Activated CD4-positive, alpha-beta T cell treated with anti-CD3 and anti-CD28 coated beads, Interleukin-2, amount 10 ng/mL, durations not matched to agents 7 days and 5 days (primary cell): ENCODE measurements around the gene FER1L5. TPM values are rescaled to one million over a fixed set of nuclear protein-coding genes. Genes with fewer than 3 reads are reported as not detected.

Experiments used
- CTCF ChIA-PET: fragments of 350-600 bp; sonication (Branson Sonifier 250); formaldehyde crosslinking; loops from one replicate; lab custom pipeline; 2021; ENCODE audit warnings: antibody characterized with exemption; lab: Charles Lee
- POLR2A ChIA-PET: fragments of 350-600 bp; sonication (Branson Sonifier 250); formaldehyde crosslinking; loops from one replicate; lab custom pipeline; 2021; ENCODE audit warnings: antibody characterized with exemption; lab: Charles Lee
- DNase-seq: peaks from one replicate; pipeline ENCODE4 v3.0.0-alpha.2; 2020
- H3K27ac Mint-ChIP-seq: one replicate; pipeline ENCODE4 v1.8.0; 2021; ENCODE audit warnings: mild to moderate bottlenecking, moderate library complexity, mixed read lengths
- H3K27me3 Mint-ChIP-seq: one replicate; pipeline ENCODE4 v1.8.0; 2021; ENCODE audit warnings: mixed read lengths
- H3K36me3 Mint-ChIP-seq: one replicate; pipeline ENCODE4 v1.8.0; 2021; ENCODE audit warnings: low read depth, mixed read lengths
- H3K4me1 Mint-ChIP-seq: one replicate; pipeline ENCODE4 v1.8.0; 2021; ENCODE audit warnings: mixed read lengths
- H3K4me3 Mint-ChIP-seq: one replicate; pipeline ENCODE4 v1.8.0; 2021; ENCODE audit warnings: mild to moderate bottlenecking, moderate library complexity, mixed read lengths
- H3K9me3 Mint-ChIP-seq: one replicate; pipeline ENCODE4 v1.8.0; 2021; ENCODE audit warnings: mixed read lengths
- total RNA-seq, 2 experiments: library from RNA; stranded (reverse); gene quantifications; one replicate each; pipeline ENCODE4 v1.2.3, GENCODE V29; 2021

FER1L5 gene
- total RNA-seq, 2 experiments from 2014 or later, result not detected

DNA sequence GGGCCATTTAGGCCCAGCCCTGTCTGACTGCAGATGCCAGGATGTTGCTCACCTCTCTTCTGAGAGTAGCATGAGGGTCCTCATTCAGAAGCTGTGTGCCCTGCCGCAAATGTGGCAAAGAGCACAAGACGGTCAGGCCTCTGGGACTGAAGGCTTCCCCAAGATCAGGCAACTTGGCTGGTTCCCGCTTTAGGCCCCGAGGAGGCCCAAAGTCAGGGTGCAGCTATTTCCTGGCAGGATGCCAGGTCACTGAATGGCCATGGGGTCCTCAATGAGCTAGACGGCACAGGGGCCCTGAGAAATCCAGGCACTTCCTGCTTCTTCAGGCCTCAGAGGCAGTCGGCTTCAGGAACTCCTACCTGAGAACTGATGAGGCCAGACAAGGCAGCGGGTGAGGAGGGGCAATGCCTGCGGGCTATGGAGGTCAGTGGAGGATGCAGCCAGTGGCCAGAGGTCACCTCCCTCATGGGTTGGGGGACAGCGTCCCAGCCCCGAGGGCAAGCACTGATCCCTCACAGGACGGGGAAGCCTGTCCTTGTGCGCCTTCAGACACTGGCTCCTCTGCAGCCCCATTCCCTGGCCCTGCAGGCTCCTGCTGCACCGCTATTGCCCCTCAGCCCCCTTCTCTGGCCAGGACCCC is 52.4 kb downstream of the FER1L5 start:
- H3K27me3 Mint-ChIP-seq, result no peaks in the 10 kb centered on the region

DNA sequence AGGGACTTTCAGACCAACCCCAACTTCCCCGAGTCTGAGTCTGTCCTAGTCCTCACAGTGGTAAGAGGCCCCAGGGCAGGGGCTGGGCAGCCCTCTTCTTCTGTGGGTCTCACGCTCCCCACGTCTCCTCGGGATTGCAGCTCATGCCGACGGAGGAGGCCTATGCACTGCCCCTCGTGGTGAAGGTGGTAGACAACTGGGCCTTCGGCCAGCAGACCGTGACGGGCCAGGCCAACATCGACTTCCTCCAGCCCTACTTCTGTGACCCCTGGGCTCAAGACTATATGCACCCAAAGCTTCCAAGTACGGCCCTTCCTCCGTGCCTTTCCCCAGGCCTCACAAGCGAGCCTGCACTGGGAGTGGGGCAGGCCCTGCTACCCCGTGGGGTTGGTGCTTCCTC is 53.0 kb downstream of the FER1L5 start:
- DNase-seq, result no peak
- no peaks in the 10 kb centered on the region for H3K4me1 Mint-ChIP-seq
- H3K27ac Mint-ChIP-seq, result no peak overlapping the region
- no peak overlapping the region for H3K4me3 Mint-ChIP-seq
- no peaks in the 10 kb centered on the region for H3K9me3 Mint-ChIP-seq
- no peaks in the 10 kb centered on the region for H3K27me3 Mint-ChIP-seq
- ChIA-PET POLR2A (no interaction called here), CTCF (no interaction called here)
- no peaks in the 10 kb centered on the region for H3K36me3 Mint-ChIP-seq

More for the DNA sequence above, 52.4 kb downstream of the FER1L5 start:
- no peaks in the 10 kb centered on the region for H3K36me3 Mint-ChIP-seq
- CTCF ChIA-PET, result no interaction called here
- DNase-seq, result no peak
- no peak overlapping the region for H3K4me3 Mint-ChIP-seq
- no peak overlapping the region for H3K27ac Mint-ChIP-seq
- H3K4me1 Mint-ChIP-seq, result no peaks in the 10 kb centered on the region
- POLR2A ChIA-PET, result no interaction called here
- H3K9me3 Mint-ChIP-seq, result no peaks in the 10 kb centered on the region

DNA sequence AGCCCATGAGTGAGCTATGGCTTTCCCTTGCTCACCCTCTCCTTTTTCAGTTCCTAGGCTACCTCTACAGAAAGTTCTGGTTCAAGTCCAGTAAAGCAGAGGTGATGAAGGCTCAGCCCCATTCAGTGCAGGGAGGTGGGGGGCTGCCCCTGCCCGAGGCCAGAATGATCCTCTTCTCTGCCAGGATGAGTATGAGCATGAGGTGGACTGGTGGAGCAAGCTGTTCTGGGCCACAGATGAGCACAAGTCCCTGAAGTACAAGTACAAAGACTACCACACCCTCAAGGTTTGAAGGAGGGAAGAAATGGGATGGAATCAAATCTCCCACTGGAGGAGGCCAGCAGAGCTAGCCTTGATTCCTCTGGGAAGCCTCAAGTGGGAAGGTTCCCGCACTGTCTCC is 54.9 kb downstream of the FER1L5 start:
- ChIA-PET CTCF (interaction anchor here (1.1 to 1.2 kb wide), 2 partner anchors 17 to 63 kb away, joined by 3 read pairs; partner anchors contain the start of gene CNNM4), POLR2A (no interaction called here)
- Mint-ChIP-seq H3K36me3 (no peaks in the 10 kb centered on the region), H3K9me3 (no peaks in the 10 kb centered on the region), H3K27me3 (no peaks in the 10 kb centered on the region), H3K4me3 (no peak overlapping the region), H3K27ac (no peak overlapping the region), H3K4me1 (no peaks in the 10 kb centered on the region)
- no peak for DNase-seq

DNA sequence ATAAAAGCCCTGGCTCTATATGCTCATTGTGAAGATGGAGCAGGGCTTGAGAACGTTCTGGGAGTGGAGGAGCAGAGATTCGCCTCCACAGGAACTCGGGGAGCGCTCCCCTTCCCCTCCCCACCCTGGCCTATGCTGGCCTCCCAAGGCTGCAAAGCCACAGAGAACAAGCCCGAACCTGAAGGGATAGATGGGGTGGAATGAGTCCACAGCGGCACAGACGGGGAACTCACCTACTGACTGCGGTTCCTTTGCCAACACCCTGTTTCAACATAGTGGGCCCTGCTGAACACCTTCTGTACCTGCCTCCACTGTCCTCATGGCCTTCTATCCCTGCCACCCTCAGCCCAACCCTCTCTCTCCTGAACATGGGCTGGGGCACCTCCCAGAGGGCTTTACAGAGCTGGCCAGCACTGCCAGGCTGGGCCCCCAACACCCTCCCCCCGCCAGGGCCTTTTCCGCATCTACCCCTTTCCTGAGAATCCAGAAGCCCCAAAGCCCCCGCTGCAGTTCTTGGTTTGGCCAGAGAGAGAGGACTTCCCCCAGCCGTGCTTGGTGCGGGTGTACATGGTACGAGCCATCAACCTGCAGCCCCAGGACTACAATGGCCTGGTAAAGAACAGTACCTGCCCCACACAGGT is 55.8 kb downstream of the FER1L5 start:
- Mint-ChIP-seq H3K9me3 (no peaks in the 10 kb centered on the region), H3K4me3 (no peak overlapping the region), H3K27ac (no peak overlapping the region), H3K27me3 (no peaks in the 10 kb centered on the region), H3K4me1 (no peaks in the 10 kb centered on the region), H3K36me3 (no peaks in the 10 kb centered on the region)
- POLR2A ChIA-PET, result no interaction called here
- DNase-seq, result no peak
- CTCF ChIA-PET, result no interaction called here

DNA sequence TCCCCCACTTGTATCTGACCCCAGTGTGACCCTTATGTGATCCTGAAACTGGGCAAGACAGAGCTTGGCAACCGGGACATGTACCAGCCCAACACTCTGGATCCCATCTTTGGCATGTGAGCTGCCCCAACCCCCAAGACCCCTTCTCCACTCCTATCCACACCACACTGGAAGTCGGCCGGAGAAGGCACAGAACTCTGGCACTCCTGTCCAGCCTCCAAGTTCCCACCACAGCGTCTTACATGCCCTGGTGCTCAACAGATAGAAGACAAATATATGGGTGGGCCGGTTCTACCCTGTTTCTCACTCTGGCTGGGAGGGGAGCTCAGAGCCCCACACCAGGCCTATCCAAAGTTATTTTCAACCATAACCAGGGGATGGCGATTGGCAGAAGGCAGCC is 56.5 kb downstream of the FER1L5 start:
- CTCF ChIA-PET, result interaction anchor here (1.0 kb wide), 2 partner anchors 8 to 9 kb away, joined by 3 read pairs; no protein-coding TSS in a partner anchor
- Mint-ChIP-seq H3K4me3 (no peak overlapping the region), H3K27me3 (no peaks in the 10 kb centered on the region), H3K9me3 (no peaks in the 10 kb centered on the region), H3K36me3 (no peaks in the 10 kb centered on the region), H3K4me1 (no peaks in the 10 kb centered on the region), H3K27ac (no peak overlapping the region)
- POLR2A ChIA-PET, result no interaction called here
- DNase-seq, result no peak

DNA sequence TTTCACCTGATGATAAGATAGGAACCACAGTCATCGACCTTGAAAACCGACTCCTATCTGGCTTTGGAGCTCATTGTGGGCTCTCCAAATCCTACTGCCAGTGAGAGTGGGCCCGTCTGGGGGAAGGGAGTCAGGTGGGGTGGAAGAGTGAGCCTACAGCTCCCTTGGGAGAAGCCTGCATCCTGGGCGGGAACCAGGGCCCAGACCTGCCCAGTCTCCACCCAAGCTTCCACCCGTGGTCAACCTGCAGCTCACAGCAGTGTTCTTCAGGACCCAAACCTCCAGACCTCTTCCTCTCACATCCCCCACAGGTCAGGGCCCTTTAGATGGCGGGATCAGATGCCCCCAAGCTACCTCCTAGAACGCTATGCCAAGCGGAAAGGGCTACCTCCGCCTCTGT is 57.1 kb downstream of the FER1L5 start:
- no peak overlapping the region for H3K27ac Mint-ChIP-seq

DNA sequence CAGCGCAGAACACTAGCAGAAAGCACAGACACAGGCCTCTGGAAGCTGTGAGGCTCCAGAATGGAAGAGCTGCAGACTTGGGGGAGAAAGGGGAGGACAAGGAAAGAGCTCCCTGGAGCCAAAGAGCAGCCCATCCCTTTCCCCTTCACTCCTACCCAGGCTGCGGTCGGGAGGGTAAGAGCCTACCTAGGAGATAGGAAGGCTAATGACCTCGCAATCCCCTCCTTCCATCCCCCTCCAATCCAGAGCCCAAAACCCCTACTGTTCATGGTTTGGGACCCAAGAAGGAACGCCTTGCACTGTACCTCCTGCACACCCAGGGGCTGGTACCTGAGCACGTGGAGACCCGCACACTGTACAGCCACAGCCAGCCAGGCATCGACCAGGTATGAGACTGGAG is 57.5 kb downstream of the FER1L5 start:
- Mint-ChIP-seq H3K9me3 (no peaks in the 10 kb centered on the region), H3K4me1 (no peaks in the 10 kb centered on the region), H3K27me3 (no peaks in the 10 kb centered on the region), H3K36me3 (no peaks in the 10 kb centered on the region), H3K27ac (no peak overlapping the region), H3K4me3 (no peak overlapping the region)
- DNase-seq, result no peak
- POLR2A ChIA-PET, result no interaction called here
- CTCF ChIA-PET, result interaction anchor here (0.5 to 1.4 kb wide), 3 partner anchors 9 to 116 kb away, joined by 3 read pairs; partner anchors contain the start of gene CNNM3

More for the DNA sequence above, 57.1 kb downstream of the FER1L5 start:
- no peaks in the 10 kb centered on the region for H3K9me3 Mint-ChIP-seq
- H3K4me3 Mint-ChIP-seq, result no peak overlapping the region
- no peaks in the 10 kb centered on the region for H3K36me3 Mint-ChIP-seq
- no peak for DNase-seq
- no peaks in the 10 kb centered on the region for H3K4me1 Mint-ChIP-seq
- POLR2A ChIA-PET, result no interaction called here
- H3K27me3 Mint-ChIP-seq, result no peaks in the 10 kb centered on the region
- CTCF ChIA-PET, result interaction anchor here (1.0 kb wide), 2 partner anchors 8 to 9 kb away, joined by 3 read pairs; no protein-coding TSS in a partner anchor

DNA sequence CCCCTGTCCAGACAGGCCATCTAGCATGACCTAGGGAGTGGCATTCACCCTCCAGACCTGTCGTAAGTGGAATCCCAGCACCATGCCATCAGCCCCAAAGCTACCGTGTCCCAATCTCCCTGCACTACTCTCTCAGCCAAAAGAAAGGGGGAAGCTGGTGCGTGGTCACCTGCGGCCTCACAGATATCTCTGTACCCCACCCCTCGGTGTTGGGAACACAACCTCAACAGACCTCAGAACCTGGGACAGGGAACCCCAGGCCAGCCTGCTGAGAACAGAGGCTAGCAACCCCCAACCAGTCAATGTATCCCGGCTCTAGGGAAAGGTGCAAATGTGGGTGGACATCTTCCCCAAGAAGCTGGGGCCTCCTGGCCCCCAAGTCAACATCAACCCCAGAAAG is 59.1 kb downstream of the FER1L5 start:
- POLR2A ChIA-PET, result no interaction called here
- Mint-ChIP-seq H3K27ac (no peak overlapping the region), H3K4me3 (no peak overlapping the region), H3K4me1 (no peaks in the 10 kb centered on the region), H3K27me3 (no peaks in the 10 kb centered on the region), H3K36me3 (peaks cover 3% of the 10 kb centered on the region), H3K9me3 (no peaks in the 10 kb centered on the region)
- DNase-seq, result no peak
- CTCF ChIA-PET, result interaction anchor here (0.6 to 1.2 kb wide), 3 partner anchors 8 to 37 kb away, joined by 3 to 5 read pairs (median 4); no protein-coding TSS in a partner anchor

DNA sequence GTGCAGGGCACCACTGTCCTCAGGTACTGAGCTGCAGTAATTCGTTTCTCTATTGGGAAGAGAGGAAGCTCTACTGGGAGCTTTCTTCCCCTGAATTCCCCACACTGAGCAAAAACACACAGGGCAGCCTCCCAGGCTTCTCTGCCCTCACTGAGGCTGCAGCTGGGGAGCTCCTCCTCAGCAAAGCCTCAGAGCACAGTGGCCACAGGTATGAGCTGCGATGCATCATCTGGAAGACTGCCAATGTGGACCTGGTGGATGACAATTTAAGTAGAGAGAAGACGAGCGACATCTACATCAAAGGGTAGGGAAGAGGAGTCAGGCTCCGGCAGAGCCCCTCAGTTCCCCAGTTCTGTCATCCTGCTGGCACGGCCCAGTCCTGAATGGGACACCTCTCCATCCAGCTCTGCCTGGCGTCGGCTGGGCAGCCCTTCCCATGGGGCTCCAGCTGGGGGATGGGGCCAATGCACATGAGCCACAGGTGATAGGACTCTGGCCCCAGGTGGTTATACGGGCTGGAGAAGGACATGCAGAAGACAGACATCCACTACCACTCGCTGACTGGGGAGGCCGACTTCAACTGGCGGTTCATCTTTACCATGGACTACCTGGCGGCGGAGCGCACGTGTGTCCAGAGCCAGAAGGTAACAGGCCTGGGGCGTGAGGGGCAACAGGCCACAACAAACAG is 59.7 kb downstream of the FER1L5 start:
- Mint-ChIP-seq H3K27ac (no peak overlapping the region), H3K4me3 (no peak overlapping the region), H3K4me1 (no peaks in the 10 kb centered on the region), H3K36me3 (peaks cover 7% of the 10 kb centered on the region), H3K9me3 (no peaks in the 10 kb centered on the region), H3K27me3 (no peaks in the 10 kb centered on the region)
- POLR2A ChIA-PET, result no interaction called here
- DNase-seq, result no peak
- CTCF ChIA-PET, result interaction anchor here (1.1 to 1.2 kb wide), 2 partner anchors 9 to 36 kb away, joined by 3 to 4 read pairs; no protein-coding TSS in a partner anchor

DNA sequence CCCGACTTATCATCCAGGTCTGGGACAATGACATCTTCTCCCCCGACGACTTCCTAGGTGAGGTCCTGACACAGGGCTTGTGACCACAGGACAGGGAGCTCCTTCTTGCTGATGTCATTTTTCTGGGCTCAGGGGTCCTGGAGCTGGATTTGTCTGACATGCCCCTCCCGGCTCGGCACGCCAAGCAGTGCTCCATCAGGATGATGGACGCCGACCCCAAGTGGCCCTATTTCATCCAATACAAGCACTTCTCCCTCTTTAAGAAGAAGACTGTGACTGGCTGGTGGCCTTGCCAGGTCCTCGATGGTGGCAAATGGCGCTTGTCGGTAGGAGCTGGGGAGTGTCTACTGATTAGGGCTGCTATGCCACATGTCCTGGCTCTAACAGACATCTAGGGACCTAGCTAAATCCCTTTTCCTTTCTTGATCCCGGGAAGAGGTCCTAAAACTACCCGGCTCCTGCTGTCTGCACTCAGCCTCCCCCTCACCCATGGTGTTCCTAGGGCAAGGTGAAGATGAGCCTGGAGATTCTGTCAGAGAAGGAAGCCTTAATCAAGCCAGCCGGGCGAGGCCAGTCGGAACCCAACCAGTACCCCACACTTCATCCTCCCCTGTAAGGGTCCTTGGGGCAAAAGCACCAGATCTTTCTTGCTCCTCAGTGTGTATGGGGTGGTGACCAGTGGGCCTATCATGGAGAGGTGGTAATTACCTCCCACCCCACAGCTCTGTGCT is 60.6 kb downstream of the FER1L5 start:
- peaks cover 10% of the 10 kb centered on the region for H3K36me3 Mint-ChIP-seq
- ChIA-PET CTCF (interaction anchor here (1.1 to 1.2 kb wide), 2 partner anchors 15 to 35 kb away, joined by 3 to 4 read pairs; no protein-coding TSS in a partner anchor), POLR2A (no interaction called here)
- DNase-seq, result no peak
- no peaks in the 10 kb centered on the region for H3K4me1 Mint-ChIP-seq
- no peaks in the 10 kb centered on the region for H3K9me3 Mint-ChIP-seq
- no peak overlapping the region for H3K27ac Mint-ChIP-seq
- H3K4me3 Mint-ChIP-seq, result no peak overlapping the region
- no peaks in the 10 kb centered on the region for H3K27me3 Mint-ChIP-seq

DNA sequence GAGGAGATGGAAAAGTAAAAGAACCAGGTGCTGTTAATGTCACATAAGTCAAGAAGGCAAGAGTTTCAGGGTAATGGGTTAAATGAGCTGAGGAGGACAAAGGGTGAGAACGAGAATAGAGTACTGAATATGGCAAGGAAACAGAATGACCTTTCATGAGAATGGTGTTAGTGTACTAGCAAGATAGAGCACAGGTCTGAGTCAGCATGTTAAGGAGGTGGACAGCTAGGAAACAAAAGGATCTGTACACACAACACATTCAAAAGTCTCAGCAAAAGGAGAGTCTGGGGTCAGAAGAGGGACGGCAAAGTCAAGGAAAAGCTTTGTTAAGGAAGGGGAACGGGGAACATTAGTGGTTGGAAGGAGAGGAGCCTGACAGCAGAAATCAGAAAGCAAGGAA is 68.4 kb downstream of the FER1L5 start:
- H3K27me3 Mint-ChIP-seq, result no peaks in the 10 kb centered on the region
- no peak overlapping the region for H3K27ac Mint-ChIP-seq
- H3K4me3 Mint-ChIP-seq, result no peak overlapping the region
- no peaks in the 10 kb centered on the region for H3K9me3 Mint-ChIP-seq
- H3K36me3 Mint-ChIP-seq, result peaks cover 26% of the 10 kb centered on the region
- DNase-seq, result no peak
- H3K4me1 Mint-ChIP-seq, result no peaks in the 10 kb centered on the region
- ChIA-PET CTCF (interaction anchor here (1.3 kb wide), 1 partner anchor 19 kb away, joined by 3 read pairs; no protein-coding TSS in a partner anchor), POLR2A (no interaction called here)

DNA sequence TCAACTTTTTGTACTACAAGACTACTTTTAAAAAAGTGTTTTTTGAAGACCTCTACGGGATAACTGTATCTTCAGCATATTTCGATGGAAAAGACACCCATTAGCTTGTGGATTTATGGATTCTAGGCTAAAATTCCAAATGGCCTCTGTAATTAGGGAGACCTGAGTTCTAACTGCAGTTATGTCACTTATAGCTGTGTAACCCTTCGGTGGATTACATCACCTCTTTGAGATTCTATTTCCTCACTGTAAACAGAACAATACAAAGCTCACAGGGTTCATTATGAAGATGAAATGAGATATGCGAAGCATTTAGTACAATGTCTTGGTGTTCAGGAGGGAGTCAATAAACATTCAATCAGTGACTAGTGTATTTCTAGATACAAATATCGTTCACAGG is 73.1 kb downstream of the FER1L5 start:
- H3K9me3 Mint-ChIP-seq, result no peaks in the 10 kb centered on the region

More for the DNA sequence above, 73.1 kb downstream of the FER1L5 start:
- ChIA-PET CTCF (interaction anchor here (0.6 to 1.3 kb wide), 2 partner anchors 23 to 50 kb away, joined by 3 to 4 read pairs; no protein-coding TSS in a partner anchor), POLR2A (no interaction called here)
- no peak for DNase-seq
- Mint-ChIP-seq H3K27me3 (no peaks in the 10 kb centered on the region), H3K4me1 (no peaks in the 10 kb centered on the region), H3K36me3 (peaks cover 7% of the 10 kb centered on the region), H3K4me3 (no peak overlapping the region), H3K27ac (no peak overlapping the region)
